Pancreas (tissue), 10 donors: ENCODE measurements around the gene EPB41. TPM values are rescaled to one million over a fixed set of nuclear protein-coding genes. Genes with fewer than 3 reads are reported as not detected.
A peak's percentile ranks its signal among the peaks of the same experiment; 100 is the strongest.
"Not testable (repeated sequence)": the region's sequence is repeated elsewhere in the genome, so short reads cannot be mapped to it uniquely, and the experiment has no call there.

ENCODE experiments used
- ATAC-seq, 4 donors: fragments of 200-7000 bp; cut with Tn5 transposase; one replicate each; pipeline versions ENCODE4 v1.8.0 to v1.9.1; 2020; ENCODE audit warnings: mild to moderate bottlenecking in 4 of 4, moderate library complexity in 4 of 4
- DNase-seq, 6 donors: peaks; one replicate each; pipeline ENCODE4 v3.0.0-alpha.2; 2020
- FAIRE-seq: peaks from 2 replicates; lab custom pipeline; 2012; peaks lifted over from hg19 to GRCh38; lab: Jason Lieb, UNC
- H3K27ac ChIP-seq, 4 donors: fragments of 200-600 bp; sonication (generic); 1 replicate in 3 of 4; 2 replicates in 1 of 4; pipeline versions ENCODE4 v1.5.0 to v1.8.0; 2020
- H3K27me3 ChIP-seq, 4 donors: fragments of 200-600 bp; one replicate each; pipeline ENCODE4 v1.8.0; 2021
- H3K36me3 ChIP-seq, 3 donors: fragments of 200-600 bp; sonication (generic) in 1 of 3; one replicate each; pipeline versions ENCODE4 v1.5.0 to v1.8.0; 2020 to 2021
- H3K4me1 ChIP-seq, 3 donors: fragments of 200-600 bp; one replicate each; pipeline ENCODE4 v1.8.0; 2021
- H3K4me3 ChIP-seq, 4 donors: fragments of 200-600 bp; sonication (generic) in 2 of 4; one replicate each; pipeline versions ENCODE4 v1.5.0 to v1.8.0; 2020 to 2021
- H3K9me3 ChIP-seq, 4 donors: fragments of 200-600 bp; one replicate each; pipeline ENCODE4 v1.8.0; 2021
- CTCF ChIP-seq, 4 donors: fragments of 200-600 bp; sonication (generic) in 3 of 4; IDR thresholded peaks; one replicate each; pipeline versions ENCODE4 v1.5.0 to v1.8.0; 2021; ENCODE audit warnings: antibody characterized with exemption in 4 of 4
- WGBS, 2 donors: extraction: QIAGEN DNeasy Blood & Tissue Kit; methylation state at CpG; one replicate each; pipeline ENCODE4 v1.1.7; 2013; 5-methylcytosine and 5-hydroxymethylcytosine counted together
- intact Hi-C, 3 donors: fragments of 100-400 bp; cut with DNase I; formaldehyde crosslinking; loops; one replicate each; pipeline versions ENCODE4 v1.11.1 to v1.14.2; 2022
- polyA plus RNA-seq, 2 donors: library from polyadenylated mRNA; stranded (reverse); fragments of 200-250 nt; gene quantifications; one replicate each; pipeline ENCODE4 v1.2.3, GENCODE V29; 2013
- total RNA-seq, 6 donors: library from RNA; stranded (reverse); fragmentation: NEBNext Ultra II Directional in 4 of 6; extraction: Animal tissue kit (Norgen Biotek cat#: 25700) in 4 of 6; gene quantifications; one replicate each; pipeline versions ENCODE4 v1.2.1 to v1.2.4, GENCODE V29; 2021 to 2023
- donor health status: healthy with polysubstance abuse.
- donor health status: DM: no; HTN: no; CAD: no; lungs with moderate emphysema.
- donor health status: DM: no; HTN: no; CAD: no.
- donor health status: control.
- donor health status: control.
- donor health status: Bipolar disorder and iron deficiency.
- donor health status: DM: yes; HTN: yes; CAD: no.
- donor health status: DM: no; HTN: no; CAD: no.
- donor health status: DM: no; HTN: no; CAD: no.
- donor health status: DM: yes; HTN: yes; CAD: no.

EPB41 gene
- total and polyA plus RNA-seq, 8 donors, result 9.1 to 39.8 (median 23.2) TPM

GRCh38 chr1:28869952-28870351 lies 44.4 kb upstream of the EPB41 start:
- 90 to 94% methylated on average over 5 of the region's 5 CpGs for WGBS, 2 donors
- intact Hi-C loops, result loop anchor here in 1 of 3 donors (10.0 kb wide), 1 partner anchor 75 kb away; no protein-coding TSS in a partner anchor
- FAIRE-seq (no peak), ATAC-seq (no peak), DNase-seq (no peak)
- no peak for TF ChIP-seq CTCF (IDR thresholded peaks at IDR 0.05)
- Histone ChIP-seq H3K4me3 (no peak overlapping the region), H3K27ac (no peak overlapping the region), H3K36me3 (no peaks in the 10 kb centered on the region), H3K27me3 (no peaks in the 10 kb centered on the region), H3K4me1 (no peaks in the 10 kb centered on the region), H3K9me3 (no peaks in the 10 kb centered on the region)

- H3K9me3 ChIP-seq, result no peaks in the 10 kb centered on the region
- H3K4me3 ChIP-seq, result no peak overlapping the region
- H3K36me3 ChIP-seq, result no peaks in the 10 kb centered on the region
- intact Hi-C loops, result loop anchor here in 1 of 3 donors (10.0 kb wide), 1 partner anchor 77 kb away; no protein-coding TSS in a partner anchor
- ATAC-seq (peak in 3 of 4 donors; percentile 21 to 75 (median 73)), FAIRE-seq (no peak), DNase-seq (no peak)
- no peak overlapping the region for H3K27ac ChIP-seq
- H3K4me1 ChIP-seq, result no peaks in the 10 kb centered on the region
- TF ChIP-seq CTCF (IDR thresholded peaks at IDR 0.05), result no peak
- WGBS, 2 donors, result 72 to 75% methylated on average over 12 of the region's 12 CpGs
- no peaks in the 10 kb centered on the region for H3K27me3 ChIP-seq
Measured at GRCh38 chr1:28871631-28872401, 42.6 kb upstream of the EPB41 start.

- H3K4me1 ChIP-seq, H3K27ac ChIP-seq, H3K9me3 ChIP-seq, ATAC-seq, H3K36me3 ChIP-seq, H3K4me3 ChIP-seq, FAIRE-seq, DNase-seq, H3K27me3 ChIP-seq: not testable (repeated sequence)
- 84 to 89% methylated on average over 5 of the region's 5 CpGs for WGBS, 2 donors
- intact Hi-C loops, result loop anchor here in 2 of 3 donors (5.0 to 10.0 kb wide), 2 partner anchors 80 to 93 kb away; no protein-coding TSS in a partner anchor
Measured at GRCh38 chr1:28875134-28875533, 39.2 kb upstream of the EPB41 start.

- DNase-seq (peak; percentile 67 to 88 (median 78)), ATAC-seq (peak; percentile 82 to 90 (median 88)), FAIRE-seq (no peak)
- Histone ChIP-seq H3K27me3 (no peaks in the 10 kb centered on the region), H3K27ac (no peak overlapping the region), H3K4me3 (no peak overlapping the region), H3K4me1 (no peaks in the 10 kb centered on the region), H3K9me3 (no peaks in the 10 kb centered on the region), H3K36me3 (no peaks in the 10 kb centered on the region)
- intact Hi-C loops, result loop anchor here in 2 of 3 donors (5.0 to 10.0 kb wide), 2 partner anchors 82 to 95 kb away; no protein-coding TSS in a partner anchor
- WGBS, 2 donors, result 11 to 14% methylated on average over 18 of the region's 18 CpGs
- peak; percentile 74 to 90 (median 86) for TF ChIP-seq CTCF (IDR thresholded peaks at IDR 0.05)
Measured at GRCh38 chr1:28877132-28877781, 37.1 kb upstream of the EPB41 start.

GRCh38 chr1:28878796-28879195 lies 35.6 kb upstream of the EPB41 start:
- intact Hi-C loops, result loop anchor here in 2 of 3 donors (5.0 to 10.0 kb wide), 2 partner anchors 84 to 96 kb away; no protein-coding TSS in a partner anchor
- 81 to 85% methylated on average over 4 of the region's 4 CpGs for WGBS, 2 donors

More at GRCh38 chr1:28878796-28879195, 35.6 kb upstream of the EPB41 start:
- DNase-seq (no peak), ATAC-seq (no peak), FAIRE-seq (no peak)
- no peak for TF ChIP-seq CTCF (IDR thresholded peaks at IDR 0.05)
- Histone ChIP-seq H3K36me3 (no peaks in the 10 kb centered on the region), H3K4me1 (no peaks in the 10 kb centered on the region), H3K27ac (no peak overlapping the region), H3K9me3 (no peaks in the 10 kb centered on the region), H3K4me3 (no peak overlapping the region), H3K27me3 (no peaks in the 10 kb centered on the region)
